GM18511 (cell line): Measurements from ENCODE around the gene TOM1L1.

ENCODE experiments used
- ATAC-seq: cut with Tn5 transposase; IDR thresholded peaks from one replicate; pipeline ENCODE4 v1.9.1; 2021; ENCODE audit warnings: mild to moderate bottlenecking, moderate library complexity; ENCODE audit not compliant: unreplicated experiment

Gene TOM1L1

DNA sequence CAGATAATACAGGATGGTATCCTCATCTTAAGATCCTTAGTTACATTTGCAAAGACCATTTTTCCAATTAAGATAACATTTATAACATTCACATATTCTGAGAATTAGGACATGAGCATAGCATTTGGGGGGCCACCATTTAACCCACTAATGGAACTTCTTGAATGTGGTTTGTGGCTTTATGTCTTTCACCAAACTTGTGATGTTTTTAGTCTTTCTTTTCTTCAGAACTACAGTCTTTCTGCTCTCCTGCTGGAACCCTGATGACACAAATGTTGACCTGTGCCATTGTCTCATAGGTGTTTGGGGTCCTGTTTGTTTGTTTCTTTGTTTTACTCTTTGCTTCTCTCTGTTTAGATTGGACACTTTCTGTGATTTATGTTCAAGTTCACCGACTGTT lies 44.6 kb downstream of the TOM1L1 start:
- ATAC-seq = no peak

DNA sequence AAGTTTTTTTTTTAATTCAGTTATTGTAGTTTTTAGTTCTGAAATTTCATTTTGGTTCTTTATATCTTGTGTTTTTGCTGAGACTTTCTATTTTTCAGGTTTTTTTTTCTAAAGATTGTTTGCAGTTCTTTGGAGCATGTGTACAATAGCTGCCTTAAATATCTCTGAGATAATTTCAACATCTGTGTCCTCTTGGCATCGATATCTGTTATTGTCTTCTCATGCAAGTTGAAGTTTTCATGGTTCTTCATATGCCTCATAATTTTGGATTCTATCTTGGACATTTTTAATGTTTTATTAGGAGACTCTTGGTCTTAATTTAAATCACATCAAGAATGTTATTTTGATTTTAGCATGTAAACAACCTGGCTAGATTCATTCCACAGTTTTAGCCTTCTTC lies 45.0 kb downstream of the TOM1L1 start:
- ATAC-seq = no peak

DNA sequence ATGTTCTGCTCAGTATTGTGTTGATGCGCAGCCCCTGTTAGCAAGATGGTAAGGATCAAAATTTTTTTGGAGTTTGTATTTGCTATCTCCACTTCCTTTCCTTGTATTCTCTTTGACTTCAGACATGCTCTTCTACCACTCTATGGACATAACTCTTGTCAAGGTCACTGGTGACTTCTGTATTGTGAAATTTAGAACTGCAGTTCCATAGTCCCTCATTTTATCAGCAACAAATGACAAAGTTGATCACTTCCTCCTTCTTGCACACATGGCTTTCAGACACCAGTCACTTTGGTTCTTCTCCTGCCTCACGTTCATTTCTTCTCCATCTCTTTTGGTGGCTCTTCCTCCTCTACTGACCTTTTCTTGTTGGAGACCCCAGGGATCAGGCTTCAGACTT lies 46.7 kb downstream of the TOM1L1 start:
- no peak for ATAC-seq

DNA sequence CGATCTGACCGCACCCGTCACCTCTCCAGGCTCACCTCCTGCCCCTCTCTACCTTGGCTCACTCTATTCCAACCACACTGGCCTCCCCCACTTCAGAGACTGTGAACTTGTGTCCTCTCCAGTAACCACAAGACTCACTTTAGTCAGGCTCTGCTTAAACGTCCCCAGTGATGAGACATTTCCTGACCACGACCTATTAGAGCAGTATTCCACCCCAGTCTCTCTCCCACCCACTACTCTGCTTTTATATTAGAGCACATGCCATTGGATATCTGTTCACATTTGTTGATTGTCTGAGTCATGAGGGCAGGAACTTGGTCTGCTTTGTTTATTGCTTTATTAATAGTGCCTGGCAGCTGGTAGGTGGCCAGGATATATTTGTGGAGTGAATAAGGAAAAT lies 47.7 kb downstream of the TOM1L1 start:
- peak; percentile 64 for ATAC-seq

DNA sequence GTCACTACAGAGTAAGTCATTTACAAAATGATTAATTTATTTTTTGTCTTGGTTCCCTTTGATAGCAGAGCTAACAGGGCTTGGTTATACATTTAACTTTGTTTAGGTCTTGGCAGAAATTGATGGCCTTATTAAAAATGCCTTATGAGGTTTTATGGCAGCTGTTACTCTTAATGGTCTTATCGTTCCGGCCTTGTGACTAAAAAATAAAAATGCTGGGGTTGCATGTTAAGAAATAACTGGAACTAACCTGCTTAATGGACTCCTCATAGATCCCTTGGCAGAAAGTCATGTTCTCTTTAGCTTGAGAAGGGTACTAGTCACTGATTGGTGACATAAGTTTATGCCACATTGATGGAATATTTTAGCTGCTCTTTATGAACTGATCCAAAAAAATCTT lies 49.5 kb downstream of the TOM1L1 start:
- ATAC-seq = no peak

DNA sequence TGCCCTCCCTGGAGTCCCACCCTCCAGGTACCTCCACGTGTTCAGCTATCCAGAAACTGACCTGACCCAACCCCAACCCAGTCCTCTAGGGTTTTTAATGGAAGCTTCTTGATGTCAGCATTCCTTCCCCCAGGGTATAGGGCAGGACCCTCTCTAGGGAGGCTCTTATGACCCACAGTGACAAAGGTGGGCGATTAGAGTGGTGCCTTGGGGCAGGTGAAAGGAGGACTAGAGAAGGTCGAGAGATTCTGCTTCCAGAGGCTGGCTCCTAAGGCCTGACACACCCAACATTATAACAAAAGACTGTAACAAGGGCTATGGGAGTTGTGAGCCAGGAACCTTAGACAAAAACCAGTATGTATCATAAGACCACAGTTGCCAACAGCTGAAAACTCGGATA lies 50.6 kb downstream of the TOM1L1 start:
- no peak for ATAC-seq

DNA sequence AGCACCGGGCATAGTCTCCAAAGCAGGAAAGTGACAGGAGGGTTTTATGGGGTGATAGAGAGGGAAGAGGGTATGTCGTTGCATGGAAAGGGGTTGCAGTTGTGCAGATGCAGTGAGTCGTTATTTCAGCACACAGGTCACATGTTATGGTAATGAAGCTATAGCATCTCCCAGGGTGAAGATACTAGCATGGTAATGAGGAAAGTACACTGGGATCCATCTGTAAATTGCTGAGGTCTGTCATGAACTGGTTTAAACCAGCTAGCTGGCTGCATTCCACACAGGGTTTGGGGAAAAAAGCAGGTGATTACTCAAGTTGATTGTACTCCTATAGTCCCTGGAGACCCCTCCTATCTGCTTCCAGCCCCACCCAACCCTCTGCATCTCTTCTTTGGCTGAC lies 56.1 kb downstream of the TOM1L1 start:
- no peak for ATAC-seq

DNA sequence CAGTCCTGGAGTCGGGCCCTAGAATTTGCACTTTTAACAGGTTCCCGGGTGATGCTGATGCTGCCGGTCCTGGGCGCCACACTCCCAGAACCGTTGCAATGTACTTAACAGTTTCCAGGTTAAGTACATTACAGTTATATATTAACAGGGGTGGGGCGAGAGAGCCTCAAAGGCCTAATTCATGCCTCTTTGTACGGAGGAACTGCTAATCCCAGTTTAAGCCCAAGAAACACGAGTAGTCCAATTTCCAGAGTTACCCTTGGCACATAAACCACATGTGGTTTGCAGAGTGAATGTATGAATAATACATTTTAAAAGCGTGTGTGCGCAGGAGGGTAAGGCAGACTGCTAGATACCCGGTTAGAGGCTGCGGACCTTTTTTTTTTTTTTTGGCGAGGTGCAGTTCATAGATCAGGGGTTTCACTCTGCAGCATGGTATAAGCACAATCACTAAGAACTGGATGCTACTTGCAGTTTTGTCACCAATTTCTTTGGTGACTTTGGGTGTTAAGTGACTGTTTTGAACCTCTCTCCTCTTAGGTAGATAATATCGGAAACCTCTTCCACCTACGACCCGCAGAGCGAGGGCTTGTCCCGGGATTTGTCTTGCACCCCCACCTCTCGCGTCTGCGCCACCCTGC lies 67.1 kb downstream of the TOM1L1 start:
- peak; percentile 36 for ATAC-seq

DNA sequence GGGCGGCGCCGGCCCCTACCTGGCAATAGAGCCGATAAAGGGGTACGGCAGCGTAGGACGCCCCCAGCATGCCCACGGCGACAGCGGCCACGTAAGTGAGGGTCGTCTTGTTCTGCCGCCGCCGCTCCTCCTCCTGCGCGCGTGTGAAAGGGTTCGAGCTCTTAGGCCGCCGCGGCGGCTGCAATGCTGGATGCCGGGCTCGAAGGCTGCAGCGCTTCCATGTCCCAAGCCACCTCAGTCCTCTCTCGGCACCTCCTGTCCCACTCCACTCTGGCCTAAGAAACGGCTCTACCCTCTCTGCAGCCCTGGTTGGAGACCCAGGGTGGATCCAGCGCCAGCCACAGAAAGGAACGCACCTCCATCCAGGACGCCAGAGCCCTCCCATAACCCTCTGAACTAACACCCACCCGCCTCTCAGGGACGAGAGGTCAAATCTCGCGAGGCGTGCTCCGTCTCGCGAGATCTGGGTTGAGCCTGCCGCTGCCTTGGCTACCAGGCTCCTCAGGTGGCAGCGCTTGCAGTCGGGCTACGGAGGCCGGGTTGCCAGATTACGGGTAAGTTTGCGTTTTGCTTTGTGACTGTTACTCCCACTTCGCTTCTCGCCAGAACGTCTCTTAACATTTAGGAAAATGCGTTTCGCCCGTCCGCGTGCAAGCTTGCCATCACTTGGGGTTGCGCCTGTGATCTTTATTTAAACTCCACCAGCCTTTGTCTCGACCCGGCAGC lies 67.8 kb downstream of the TOM1L1 start, which contains the start of the genes COX11 and STXBP4:
TSS of gene COX11 (minus strand) at position 393 of the 726 bp plus-strand sequence. CDS start at position 385, 8 bp downstream.
TSS of gene STXBP4 (plus strand) at position 504 of the 726 bp plus-strand sequence. CDS start 17,455 bp downstream, outside the sequence.
- peak; percentile 92 for ATAC-seq

DNA sequence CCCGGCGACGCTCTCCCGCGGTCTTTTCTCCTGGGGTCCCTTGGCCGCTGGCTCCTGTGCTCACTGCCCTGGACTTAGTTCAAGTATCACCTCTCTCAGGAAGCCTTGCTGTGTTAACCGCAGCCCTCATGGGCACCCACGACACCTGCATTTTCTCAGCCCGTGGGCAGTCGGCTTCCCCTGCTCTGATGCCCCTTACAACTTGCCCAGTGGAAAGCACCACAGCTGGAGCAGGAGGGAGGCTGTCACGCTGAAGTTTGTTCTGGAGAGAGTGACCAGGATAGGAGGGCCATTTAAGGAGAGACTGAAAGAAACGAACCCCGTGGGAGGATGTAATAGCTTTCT lies 68.3 kb downstream of the TOM1L1 start:
- peak; percentile 33 for ATAC-seq

DNA sequence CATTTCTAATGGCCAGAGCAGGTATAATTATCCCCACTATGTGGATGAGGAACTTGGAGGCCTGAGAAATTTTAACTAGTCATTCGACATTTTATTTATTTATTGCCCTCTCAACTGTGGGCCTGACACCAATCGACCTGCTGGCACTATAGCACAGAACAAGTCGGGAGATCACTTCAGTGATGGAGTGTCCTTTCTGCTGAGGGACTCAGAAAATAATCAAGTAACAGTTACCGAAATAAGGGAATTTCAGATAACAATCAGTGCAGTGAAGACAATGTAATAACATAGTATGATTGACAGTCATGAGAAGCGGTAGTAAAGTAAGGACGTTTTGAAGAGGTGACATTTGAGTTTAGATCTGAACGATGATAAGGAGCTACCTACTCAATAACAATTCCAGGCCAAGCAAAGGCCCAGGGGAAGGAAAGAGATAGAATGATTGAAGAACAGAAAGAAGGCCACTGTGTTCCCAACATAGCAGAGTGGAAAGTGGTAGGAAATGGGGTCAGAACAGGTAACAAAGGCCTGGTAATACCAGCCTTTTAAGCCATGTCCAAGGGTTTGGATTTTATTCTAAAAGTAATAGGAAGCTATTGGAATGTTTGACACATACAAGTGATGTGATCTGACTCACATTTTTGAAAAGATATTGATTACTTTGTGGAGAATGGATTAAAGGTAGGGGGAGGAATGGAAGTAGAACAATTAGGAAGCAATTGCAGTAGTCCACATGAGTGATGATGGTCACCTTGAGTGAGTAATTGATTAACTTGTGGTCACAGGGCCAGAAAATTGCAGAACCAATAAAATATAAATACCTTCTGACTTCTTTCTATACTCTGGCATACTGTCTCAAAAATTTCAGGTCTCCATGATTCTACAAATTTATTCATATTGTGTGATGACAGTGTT lies 69.3 kb downstream of the TOM1L1 start:
- ATAC-seq = no peak

DNA sequence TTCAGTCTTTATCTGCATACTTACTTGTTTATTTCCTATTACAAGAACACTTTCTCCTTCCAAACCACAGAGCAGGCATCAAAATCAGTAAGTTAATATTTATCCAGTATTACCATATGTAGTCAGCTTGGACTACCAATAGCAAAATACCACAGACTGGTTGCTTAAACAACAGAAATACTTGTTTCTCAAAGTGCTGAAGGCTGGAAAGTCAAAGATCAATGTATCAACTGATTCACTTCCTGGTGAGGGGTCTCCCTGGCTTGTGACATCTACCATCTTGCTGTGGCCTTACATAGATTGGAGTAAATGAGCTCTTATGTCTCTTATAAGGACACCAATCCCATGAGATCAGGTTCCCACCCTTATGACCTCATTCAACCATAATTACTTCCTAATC lies 70.5 kb downstream of the TOM1L1 start:
- no peak for ATAC-seq

DNA sequence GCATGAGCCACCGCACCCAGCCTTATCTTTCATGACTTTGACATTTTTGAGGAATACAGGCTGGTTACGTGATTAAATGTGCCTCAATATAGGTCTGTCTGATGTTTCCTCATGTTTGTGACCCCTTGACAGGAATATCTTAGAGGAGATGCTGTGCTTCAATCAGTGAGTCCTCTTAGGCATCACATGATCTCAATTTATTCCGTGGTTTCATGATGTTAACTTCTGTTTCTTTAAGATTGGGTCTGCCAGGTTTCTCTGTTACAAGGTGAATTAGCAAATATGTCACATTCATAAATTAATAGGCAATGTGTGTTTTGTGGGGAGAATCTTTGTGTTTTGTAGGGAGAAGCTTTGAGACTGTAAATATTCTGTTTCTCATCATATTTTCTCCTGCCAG lies 71.2 kb downstream of the TOM1L1 start:
- no peak for ATAC-seq

DNA sequence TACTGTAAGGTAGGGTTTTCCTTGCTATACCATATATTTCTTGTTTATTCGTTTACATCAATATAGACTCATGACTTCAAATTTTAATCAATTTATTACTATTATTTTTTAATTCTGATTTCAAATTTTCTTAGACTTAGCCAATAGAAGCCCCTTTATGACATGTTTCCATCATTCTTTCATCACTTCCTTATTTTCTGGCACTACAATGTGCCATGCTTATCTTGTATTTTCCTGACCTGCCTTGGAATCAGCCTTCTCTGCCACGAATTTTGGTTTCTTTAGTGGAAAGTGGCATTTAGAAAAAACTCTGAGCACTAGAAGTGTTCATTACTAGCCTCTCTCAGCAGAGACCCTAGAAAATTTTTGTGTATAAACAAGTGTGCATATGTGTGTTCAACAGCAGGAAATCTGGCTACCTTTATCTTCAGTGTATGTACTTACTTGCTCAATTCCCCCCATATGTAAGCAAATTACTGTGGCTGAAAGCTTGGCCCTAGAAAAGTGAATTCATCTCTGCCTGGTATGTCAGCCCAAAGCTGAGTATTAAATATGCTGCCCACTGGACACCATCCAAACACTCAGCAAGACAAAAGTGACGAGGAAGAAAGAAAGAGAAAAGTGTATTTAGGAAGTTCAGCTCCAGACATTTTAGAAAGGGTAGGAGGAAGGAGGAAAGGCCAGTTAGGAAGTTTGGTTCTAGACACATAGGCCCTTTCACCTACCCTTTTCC lies 71.9 kb downstream of the TOM1L1 start:
- ATAC-seq = no peak

DNA sequence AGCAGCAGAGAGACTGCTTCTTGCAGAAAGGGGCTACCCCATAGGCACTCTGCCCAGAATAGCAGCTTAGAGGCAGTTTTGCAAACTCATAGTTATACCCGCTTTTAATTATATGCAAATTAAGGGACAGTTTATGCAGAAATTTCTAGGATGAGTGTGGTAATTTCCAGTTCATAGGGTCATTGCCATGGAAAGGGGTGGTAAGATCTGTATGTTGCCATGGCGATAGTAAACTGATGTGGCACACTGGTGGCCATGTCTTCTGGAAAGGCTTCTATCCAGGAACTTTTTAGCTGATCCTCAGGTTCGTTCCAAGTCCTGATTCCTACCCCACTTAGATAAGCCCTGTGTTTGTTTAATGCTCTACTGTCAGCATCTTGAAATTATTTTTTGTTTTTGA lies 74.1 kb downstream of the TOM1L1 start:
- no peak for ATAC-seq

DNA sequence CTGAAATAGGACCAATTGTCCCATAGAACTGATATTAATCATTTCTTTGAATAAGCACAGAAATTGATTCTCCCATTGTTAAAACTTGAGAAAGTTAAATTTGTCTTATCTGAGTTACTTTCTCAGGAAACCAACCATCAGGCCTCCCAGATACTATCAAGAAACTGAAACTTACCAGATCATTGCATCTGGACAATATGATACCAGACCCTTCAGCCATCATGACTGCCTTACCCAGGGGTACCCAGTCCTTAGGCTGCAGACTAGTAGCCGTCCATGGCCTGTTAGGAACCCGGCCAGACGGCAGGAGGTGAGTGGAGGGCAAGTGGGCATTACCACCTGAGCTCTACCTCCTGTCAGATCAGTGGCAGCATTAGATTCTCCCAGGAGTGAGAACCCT lies 75.7 kb downstream of the TOM1L1 start:
- ATAC-seq = no peak

DNA sequence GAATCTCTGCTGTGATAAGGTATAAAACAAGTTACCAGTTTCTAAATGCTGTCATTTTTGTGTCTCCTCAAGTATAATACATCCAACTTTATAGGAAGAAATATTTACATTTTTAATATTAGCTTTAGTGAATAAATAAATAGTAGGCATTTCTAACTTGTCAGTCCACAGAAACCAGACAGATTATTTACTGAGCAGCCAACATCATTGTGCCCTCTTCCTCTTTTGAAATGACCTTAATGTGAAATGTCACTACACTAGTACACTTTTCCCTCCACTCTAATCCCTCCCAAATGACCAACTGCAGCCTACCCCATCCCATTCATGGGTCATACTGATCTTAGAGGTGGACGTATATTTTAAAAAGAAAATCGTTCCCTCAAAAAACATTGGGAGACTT lies 77.1 kb downstream of the TOM1L1 start:
- no peak for ATAC-seq

DNA sequence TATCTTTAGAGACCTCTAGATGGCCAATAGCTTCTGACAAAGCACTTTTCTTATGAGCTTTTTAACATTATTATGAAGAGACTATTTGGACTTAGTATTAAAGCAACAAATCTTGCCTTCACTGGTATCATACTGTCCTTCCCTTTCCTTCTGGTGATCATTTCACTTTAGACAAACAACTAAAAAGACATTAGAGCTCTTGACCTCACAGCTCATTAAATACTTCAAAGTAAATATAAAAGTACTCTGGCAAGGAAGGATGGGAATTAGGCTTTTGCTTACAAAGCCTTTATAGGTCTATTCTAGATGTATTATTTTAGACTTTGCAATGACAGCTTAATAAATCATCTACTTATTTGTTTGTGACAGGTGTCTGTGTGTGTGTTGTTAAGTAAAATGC lies 79.0 kb downstream of the TOM1L1 start:
- ATAC-seq = no peak

DNA sequence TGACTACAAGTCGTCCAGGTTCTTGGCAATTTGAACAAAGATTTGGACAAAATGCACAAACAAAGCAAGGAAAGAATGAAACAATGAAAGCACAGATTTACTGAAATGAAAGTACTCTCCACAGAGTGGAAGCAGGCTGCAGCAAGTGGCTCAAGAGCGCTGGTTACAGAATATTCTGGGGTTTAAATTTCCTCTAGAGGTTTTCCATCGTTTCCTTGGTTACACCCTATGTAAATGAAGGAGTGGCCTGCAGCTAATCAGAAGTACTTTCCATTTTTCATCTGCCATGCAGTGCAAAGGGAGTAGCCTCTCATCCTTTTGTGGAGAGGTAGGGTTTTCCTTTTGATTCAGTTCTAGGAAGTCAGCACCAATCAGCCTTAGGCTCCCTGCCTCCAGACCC lies 79.7 kb downstream of the TOM1L1 start:
- ATAC-seq = no peak

DNA sequence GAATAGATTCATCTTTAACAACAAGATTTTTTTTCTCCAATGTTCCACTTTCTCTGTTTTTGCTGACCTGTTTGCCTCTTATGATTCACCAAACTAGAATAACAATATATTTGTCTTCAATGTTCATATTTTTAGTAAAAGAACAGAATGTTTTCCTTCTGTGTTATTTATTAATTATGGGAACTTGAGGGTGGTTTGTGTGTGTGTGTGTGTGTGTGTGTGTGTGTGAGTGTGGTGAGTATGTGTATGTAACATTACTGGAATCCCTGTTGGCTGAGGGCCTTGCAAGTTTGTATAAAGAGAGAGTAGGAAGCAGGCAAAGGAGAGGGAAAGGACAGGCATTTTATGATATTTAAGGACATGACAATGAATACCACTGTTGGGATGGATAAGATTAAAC lies 81.7 kb downstream of the TOM1L1 start:
- no peak for ATAC-seq

DNA sequence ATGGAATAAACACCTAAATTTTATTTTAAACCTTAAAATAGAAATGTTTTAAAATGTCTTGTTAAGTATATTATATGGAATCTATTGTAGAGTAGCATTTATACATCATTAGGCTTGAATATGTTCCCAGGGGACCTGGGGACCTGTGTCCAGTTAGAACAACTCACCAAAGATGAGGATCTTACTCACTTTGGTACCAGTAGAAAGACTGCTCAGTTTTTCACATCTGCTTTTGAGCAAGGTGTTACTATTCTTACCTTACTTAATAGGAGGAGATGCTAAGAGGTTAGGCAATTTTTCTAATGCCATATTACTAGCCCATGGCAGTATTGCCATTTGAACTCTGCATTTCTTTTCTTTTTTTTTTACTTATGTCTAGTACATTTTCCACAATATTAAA lies 82.6 kb downstream of the TOM1L1 start:
- ATAC-seq = no peak
